SU-DHL-6 (cell line): ENCODE measurements around the gene AKAP8L.

Experiments used
- EZH2phosphoT487 ChIP-seq: fragments of 200-600 bp; sonication (generic), shearing (Covaris generic); conservative IDR thresholded peaks from 2 replicates; pipeline ENCODE4 v1.6.1; 2018; ENCODE audit warnings: mild to moderate bottlenecking, antibody characterized with exemption, low read length, moderate library complexity, mixed read lengths
- TF ChIP-seq, protein P1 (sequence below): fragments of 200-600 bp; sonication (generic); IDR thresholded peaks from one replicate; pipeline ENCODE4 v1.5.1; 2017; ENCODE audit warnings: antibody characterized with exemption, mild to moderate bottlenecking, low read length, moderate library complexity; ENCODE audit not compliant: insufficient read depth, poor library complexity, severe bottlenecking

DNA sequence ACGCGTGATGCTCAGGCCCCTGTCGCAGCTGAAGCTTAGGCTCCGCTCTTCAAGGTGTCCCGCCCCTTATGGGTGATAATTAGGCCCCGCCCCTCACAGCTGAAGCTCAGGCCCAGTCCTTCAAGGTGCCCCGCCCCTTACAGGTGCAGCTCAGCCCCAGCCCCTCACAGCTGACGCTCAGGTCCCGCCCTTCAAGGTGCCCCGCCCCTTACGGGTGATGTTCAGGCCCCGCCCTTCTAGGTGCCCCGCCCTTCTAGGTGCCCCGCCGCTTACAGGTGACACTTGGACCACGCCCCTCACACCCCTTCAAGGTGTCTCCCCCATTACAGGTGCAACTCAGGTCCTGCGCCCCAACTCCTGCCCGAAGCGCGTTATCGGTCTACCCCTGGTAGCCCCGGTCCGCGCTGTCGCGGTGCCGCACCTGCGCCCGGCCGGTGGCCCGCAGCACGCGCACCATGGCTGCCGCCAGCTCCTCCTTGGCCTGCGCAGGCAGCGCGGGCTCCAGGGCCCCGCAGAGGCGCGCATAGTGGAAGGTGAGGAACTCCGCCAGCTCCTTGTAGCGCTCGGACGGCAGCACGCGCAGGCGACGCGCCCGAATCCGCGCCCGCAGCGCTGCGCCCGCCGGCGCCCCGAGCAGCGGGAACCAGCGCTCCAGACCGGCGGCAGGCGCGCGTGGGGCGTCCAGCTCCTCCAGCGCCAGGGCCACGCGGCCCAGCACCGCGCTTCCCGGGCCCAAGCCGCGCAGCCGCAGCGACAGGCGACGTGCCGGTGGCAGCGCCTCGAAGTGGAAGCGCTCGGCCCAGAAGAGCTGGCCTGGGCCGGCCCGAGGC is 38.3 kb upstream of the AKAP8L start:
- TF ChIP-seq, protein P1, sequence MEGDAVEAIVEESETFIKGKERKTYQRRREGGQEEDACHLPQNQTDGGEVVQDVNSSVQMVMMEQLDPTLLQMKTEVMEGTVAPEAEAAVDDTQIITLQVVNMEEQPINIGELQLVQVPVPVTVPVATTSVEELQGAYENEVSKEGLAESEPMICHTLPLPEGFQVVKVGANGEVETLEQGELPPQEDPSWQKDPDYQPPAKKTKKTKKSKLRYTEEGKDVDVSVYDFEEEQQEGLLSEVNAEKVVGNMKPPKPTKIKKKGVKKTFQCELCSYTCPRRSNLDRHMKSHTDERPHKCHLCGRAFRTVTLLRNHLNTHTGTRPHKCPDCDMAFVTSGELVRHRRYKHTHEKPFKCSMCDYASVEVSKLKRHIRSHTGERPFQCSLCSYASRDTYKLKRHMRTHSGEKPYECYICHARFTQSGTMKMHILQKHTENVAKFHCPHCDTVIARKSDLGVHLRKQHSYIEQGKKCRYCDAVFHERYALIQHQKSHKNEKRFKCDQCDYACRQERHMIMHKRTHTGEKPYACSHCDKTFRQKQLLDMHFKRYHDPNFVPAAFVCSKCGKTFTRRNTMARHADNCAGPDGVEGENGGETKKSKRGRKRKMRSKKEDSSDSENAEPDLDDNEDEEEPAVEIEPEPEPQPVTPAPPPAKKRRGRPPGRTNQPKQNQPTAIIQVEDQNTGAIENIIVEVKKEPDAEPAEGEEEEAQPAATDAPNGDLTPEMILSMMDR = no peak
- no peak for TF ChIP-seq EZH2phosphoT487
